NCI-H526 treated with DMSO at 0.1 percent for 48 hours (cell line): ENCODE measurements around the gene RBM5.

Experiments used
- DNase-seq: peaks from one replicate; lab custom pipeline; 2025; lab: John Stamatoyannopoulos, UW

RBM5 gene

DNA sequence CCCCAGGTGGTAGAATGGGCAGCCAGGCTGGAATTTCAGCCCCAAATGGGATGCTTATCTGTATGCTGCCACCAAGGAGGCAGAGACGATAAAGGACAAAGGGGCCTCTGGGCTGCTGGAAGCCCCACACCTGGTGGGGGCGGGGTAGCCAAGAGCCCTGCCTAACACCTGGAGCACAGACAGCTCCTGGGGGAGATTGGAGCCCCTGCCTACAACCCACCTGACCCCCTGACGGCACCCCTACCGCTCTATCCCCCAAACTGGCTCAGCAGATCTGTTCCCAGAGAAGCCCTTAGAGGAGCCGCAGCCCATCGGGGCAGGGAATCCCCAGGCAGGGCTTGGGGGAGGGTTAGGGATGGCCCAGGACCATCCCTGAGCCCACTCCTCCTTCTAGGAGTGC is 50.6 kb downstream of the RBM5 start:
- DNase-seq = no peak

DNA sequence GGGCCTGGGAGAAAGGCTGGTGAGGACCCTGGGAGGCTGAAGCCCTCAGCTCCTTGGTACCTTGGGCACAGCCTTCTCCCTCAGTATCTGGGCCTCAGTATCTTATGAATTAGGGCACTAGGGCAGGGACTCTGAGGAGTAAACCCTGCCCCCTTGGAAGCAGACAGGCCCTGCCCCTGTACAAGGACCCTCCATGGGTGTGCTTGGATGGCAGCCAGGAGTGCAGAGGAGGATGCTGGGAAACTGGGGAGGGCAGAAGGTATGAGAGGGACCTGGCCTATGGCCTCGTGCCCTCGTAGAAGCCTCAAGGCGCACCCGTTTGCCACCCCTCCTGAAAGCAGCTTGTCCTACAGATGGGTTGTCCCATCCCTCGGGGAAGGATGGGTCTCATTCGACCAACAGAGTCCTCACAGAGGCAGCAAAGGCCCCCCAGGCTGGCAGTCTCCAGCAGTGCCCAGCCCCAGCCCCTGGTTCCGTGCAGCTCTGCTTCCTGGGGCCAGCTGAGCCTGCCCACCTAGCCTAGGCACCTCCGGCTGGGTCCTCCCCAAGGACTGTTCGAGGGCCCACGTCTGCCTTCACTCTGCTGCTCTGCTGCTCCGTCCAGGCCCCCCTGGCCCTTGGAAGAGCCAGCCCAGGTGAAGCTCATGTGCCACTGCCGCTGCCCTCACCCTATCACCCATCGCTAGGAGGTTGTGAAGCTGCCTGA is 51.2 kb downstream of the RBM5 start:
- no peak for DNase-seq

DNA sequence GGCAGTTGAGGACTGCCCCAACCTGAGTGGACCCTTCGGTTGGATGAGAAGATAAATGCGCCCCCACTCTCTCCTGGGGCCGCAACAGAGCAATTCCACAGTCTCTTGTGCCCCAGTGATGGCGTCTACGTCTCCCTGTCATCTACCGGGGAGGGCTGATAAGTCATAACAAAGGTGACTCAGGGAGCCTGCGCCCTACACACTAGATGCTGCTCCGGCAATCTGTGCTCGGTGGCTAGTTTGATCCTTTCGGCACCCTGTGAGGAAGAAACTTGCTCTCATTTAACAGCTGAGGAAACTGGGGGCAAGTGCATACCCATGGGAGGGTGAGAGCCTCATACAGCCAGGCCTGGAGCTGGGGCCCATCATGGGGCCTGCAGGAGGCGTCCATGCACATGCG is 52.3 kb downstream of the RBM5 start:
- no peak for DNase-seq

DNA sequence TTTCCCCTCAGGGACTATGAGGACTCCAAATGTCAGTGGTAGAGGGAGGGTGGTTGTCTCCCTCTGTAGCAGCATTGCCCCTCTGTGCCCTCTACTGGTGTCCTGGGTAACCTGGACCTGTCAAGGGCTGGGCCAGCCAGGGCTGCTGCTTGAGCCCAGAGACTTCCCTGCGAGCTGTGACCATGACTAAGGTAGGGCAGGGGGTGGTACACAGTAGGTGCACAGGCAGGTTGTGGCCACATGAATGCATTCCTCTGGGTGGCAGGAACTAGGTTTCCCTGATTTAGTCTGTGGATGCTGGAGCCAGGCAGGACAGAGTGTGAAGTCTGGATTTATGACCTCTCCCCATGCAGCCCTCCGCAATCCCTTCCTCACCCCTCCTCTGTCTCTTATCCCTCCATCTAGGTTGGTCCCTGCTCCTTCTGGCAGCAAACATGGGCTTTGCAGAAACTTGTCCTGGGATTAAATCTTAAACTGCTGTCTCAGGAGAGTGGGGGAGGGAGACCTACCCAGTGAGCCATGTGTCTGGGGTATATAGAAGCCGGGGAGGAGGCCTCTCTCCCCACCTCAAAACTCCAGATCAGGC is 57.7 kb downstream of the RBM5 start:
- DNase-seq = no peak

DNA sequence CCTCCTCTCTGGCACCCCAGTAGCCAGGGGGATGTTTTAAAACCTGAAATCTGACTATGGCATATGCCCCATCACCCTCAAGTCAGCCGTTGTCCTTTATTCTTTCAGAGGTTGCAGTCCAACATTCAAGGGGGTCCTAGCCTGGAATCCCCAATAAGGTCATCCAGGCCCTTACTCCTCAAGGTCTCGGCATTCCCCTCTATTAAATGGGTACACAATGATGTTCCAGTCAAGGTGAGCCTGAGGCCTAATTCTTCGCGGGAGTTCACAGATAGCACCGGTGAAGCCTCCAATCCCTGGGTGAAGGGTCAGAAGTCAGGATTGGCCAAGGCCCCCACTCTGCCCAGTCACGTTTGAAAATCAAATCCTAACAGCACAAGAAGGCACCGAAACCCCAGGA is 58.3 kb downstream of the RBM5 start:
- no peak for DNase-seq

DNA sequence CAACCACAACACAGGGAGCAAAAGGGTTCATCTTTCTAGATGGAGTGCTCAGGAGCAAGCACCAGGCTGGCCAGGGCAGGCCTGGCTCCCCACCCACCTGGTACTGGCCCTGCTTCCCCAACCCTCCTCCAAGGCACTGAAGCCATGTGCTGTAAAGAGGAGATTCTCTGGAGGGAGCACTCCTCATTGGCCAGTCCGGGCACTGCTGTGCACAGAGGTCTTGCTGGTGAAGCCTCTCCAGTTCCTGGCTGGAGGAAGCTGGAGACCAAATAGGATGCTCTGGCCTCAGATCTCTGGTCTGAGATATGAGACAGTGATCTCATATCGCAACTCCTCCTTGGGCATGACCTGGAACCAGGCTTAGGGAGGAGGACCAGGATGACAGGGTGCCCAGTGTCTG is 58.7 kb downstream of the RBM5 start:
- no peak for DNase-seq

DNA sequence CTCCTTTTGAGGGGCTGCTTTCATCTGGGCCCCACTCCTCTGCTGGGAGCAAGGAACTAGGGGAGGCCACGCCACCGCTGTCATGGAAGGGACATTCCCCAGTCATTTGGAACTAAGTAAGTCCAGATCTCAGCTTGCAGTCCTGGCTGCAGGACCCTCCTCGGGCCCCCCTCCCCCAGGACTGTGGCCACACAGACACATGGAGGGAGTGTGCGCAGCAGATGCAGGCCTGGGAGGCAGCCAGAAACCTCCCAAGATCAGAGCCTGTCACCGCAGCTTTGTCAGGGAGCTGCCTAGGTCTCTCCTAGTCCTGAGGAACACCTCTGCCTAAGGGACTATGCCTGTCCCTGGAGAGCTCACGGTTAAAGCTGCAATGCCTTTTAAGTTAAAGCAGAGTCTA is 59.1 kb downstream of the RBM5 start:
- no peak for DNase-seq

DNA sequence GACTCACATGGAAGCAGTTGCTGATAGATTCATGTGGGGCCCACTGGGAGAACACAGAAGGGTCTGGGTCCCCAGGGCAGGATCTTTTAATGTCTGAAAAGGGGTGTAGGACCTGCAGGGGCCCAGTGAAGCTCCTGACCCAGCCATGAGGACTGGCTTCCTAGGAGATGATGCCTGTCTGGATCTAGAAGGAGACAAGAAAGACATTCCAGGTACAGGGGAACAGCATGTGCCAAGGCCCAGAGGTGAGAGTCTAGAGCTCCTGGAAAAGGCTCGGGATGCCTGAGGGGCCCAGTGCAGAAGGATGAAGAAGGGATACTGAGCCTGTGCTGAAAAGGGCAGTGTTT is 61.7 kb downstream of the RBM5 start:
- DNase-seq = no peak

DNA sequence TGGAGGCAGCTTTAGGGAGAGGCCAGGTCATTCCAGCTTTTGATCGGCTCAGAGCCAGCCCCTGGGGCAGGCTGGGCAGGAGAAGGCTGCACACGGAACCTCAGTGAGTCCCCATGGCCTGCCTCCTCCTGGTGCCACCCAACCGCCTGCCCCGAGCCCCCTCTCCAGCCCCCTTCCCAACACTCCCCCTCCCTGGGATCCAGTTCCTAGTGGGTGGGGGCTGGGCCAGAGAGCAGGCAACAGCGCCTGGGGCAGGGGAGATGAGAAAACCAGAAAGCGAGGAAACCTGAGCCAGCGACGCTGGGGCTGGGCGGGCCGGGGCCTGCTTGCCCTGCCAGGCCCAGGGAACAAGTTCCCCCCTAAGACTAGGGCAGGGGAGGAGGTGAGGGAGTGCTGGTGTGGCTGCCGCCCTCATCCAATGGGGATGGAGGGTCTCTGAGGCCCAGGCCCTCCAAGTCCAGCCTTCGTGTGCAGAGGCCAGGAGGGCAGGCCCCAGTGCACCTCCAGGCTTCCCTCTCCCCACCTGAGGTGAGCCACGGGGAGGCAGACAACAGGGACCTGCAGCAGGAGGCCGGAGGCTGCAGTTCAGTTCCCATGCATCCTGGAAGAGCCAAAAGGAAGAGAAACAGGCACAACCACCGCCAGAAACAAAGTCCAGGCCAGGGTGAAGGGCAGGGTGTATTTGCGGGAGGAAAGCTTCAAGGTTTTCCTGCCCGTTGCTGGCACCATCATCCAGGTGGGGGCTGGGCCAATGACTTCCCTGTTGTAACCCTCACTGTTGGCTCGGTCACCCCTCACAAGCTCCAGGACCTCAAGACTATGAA is 62.4 kb downstream of the RBM5 start:
- DNase-seq = peak; percentile 50

DNA sequence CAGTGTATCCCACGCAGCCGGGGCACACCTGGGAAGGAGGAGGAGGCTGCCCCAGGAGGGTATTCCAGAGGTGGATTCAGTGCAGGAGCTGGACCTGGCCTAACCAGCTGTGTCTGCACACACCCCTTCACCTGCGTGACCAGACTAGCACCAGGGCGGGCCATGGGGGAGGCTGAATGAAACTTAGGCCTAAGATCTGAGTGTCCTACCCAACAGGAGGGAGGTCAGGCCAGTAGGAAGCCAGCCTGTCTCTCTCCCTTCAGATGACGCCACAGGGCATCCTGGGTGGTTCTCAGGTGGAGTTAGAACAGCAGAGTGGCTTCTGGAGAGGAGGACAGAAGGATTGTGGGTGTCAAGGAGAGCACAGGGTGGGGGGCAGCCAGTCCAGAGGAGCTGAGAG is 63.0 kb downstream of the RBM5 start:
- DNase-seq = no peak

DNA sequence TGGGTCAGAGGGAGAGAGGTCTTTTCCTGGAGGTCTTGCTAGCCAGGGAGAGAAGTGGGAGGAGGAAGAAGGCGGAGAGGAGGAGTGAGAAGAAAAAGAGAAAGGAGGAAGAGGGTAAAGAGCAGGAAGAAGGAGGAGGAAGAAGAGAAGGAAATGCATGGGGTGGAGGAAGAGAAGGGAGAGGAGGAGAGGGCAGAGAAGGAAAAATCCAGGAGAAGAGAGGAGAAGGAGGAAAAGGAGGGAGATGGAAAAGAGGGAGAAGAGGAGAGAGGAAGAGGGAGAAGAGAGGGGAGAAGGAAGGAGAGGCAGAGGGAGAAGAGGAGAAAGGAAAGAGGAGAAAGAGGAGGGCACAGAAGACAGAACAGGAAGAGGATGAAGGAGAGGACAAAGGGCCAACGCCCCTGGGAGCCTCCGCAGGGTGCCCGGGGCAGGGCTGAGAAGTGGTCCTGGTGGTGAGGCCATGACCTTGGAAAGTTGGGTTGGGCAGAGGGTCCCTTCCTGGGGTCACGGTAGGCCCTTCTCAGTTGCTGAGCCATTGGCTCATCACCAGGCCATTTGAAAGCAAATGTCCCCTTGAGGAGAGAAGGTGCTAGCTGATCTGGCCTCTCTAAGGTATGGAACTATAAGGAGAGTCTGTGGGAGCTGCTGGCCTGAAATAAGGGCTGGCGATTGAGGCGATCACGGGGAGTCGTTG is 65.2 kb downstream of the RBM5 start:
- no peak for DNase-seq

DNA sequence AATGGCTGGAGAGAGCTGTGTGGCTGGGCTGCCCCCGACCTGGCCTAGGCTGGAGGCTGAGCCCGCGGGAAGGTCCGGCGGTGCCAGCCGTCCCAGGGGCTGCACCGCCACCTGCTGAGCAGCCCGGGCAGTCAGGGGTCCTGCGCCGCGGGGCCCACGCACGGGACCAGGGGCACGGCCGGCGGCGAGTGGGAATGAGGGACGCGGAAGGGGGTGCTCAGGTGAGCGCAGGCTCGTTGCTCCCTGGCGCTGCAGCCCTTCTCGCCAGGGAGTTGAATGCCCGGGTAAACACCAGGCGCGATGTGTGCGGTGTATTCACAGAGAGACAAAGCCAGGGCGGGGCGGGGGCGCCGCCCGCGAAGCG is 65.7 kb downstream of the RBM5 start:
- peak; percentile 69 for DNase-seq

DNA sequence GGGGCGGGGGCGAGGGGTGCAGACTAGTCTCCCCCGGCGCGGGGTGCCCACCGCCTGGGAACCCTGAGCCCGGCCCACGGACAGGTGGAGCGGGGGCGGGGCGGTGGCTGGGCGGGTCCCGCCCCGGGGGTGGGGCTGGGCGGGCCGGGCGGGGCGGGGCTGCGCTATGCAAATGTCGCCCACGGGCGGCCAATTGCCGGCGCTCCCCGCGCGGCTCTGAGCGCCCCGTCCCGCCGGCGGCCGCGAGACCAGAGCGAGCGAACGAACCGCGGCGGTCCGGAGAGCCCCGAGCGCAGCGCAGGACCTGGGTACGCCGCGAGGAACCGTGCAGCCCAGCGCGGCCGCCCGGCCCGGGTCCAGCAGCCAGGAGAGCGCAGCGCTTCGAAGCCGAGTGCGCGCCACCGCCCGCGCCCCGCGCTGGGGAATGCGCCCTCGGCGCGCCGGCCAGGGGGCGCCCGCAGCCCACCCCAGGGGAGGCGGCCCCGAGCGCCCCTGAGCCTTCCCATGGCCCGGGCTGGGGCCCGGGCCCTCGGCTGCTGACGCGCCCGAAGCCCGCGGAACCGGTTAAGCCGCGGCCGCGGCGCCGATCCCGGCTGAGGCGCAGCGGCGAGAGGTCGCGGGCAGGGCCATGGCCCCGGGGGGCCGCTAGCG is 66.2 kb downstream of the RBM5 start, which contains the start of gene SEMA3F:
Gene SEMA3F, plus strand, starts transcription at position 485 of the 651 bp plus-strand sequence. CDS start 4,299 bp downstream, outside the sequence.
- peak; percentile 69 for DNase-seq

DNA sequence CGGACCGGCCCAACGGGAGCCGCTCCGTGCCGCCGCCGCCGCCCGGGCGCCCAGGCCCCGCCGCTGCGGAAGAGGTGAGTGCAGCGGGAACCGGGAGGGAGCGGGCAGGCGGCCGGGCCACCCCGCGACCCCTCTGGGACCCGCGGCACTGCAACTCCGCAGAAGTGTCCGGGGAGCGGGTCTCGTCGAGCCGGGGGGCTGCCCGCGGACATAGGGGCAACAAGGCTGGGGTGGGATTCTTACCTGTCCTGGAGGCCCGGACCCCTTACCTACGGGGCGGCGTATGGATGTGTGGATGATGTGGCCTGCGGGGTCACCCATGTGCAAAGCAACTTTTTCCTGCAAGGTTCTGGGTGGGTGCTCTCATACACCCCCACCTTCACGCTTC is 66.8 kb downstream of the RBM5 start:
- no peak for DNase-seq

DNA sequence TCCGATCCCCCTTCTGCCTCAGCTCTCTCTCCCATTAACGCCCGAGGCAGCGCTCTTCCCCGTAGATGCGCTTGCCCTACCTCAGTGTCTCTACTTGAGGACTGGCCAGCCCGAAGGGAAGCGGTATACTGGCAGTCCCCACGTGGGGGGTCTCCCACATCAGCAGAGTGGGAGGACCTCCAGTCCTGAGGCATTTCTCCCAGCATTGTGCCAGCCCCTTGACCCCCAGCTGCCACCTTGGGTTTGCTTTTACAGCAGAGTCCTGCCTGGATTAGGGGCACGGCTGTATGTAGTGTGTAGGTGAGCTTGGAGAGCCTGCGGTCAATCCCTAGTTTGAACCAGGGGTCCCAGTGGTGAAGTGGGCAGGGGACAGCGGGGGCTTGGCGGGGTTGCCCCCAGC is 67.2 kb downstream of the RBM5 start:
- no peak for DNase-seq

DNA sequence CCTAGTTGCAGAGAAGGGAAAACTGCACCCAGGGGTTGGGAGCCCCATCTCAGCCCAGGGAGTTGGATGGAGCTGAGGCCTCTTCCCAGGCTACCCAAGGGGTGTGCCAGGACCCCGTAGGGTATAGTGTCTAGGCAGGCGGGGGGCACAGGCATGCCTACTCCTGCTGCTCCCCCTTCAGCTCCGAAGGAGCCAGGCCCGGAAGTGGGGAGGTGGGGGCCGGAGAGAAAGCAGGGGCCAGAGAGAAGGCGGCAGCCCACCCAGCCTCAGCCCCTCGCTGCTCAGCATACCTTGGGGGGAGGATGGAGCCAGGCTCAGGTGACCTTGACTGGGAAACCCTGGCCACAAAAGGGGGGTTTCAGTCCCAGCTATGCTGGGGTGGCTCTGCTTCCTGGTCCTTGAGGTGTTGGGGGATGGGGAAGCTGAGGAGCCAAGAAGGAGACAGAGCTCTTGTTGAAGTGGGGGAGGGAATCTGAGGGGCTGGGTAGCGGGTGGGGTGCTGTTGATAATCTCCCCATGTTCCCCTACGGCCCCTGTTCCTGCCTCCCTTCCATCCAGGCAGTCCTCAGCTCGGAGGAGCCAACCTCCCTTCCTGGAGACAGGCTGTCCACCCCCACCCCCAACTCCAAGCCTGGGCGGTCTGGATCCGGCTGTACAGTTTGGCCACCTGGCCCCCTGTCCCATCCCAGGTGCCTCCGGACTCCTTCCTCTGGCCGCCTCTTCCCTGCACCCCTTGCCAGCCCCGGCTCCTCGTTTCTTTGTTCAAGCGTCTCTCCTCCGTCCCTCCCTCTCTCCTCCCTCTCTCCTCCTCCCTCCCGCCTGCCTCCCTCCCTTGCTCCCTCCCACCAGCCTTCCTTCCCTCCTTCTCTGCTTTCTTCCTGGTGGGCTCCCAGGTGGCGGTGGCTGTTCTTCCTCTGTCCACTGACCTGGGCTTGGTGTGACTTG is 68.1 kb downstream of the RBM5 start:
- DNase-seq = no peak

DNA sequence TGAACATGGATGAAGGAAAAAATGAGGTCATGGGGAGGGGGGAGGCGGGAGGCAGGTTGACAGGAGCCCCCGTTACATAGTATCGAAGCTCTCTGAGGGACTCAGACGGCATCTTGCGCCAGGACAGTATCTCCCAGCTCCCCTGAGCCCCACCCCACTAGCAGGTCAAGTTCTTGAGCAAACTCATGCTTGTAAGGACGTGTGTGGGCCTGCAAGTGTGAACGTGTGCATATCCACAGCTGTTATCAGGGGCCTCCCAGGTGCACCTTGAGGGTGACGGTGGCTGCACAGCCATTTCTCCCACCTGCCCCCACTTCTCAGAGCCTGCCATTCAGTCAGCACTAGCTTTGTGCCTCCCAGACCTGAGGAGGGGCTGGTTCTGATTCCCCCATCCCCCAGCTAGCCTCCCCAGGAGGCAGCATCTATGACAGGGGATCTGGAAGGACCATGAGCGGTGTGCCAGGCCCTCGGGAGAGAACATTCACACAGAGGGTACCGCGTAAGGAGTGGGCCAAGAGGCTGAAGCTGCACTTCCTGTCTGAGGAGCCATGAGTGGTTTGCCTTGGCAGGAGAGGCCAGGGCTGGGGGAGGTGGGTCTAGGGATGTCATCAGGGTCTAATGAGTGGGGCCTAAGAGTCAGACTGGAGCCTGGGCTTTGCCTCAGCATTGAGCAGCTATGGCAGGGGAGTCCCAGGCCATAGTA is 69.3 kb downstream of the RBM5 start:
- DNase-seq = no peak

DNA sequence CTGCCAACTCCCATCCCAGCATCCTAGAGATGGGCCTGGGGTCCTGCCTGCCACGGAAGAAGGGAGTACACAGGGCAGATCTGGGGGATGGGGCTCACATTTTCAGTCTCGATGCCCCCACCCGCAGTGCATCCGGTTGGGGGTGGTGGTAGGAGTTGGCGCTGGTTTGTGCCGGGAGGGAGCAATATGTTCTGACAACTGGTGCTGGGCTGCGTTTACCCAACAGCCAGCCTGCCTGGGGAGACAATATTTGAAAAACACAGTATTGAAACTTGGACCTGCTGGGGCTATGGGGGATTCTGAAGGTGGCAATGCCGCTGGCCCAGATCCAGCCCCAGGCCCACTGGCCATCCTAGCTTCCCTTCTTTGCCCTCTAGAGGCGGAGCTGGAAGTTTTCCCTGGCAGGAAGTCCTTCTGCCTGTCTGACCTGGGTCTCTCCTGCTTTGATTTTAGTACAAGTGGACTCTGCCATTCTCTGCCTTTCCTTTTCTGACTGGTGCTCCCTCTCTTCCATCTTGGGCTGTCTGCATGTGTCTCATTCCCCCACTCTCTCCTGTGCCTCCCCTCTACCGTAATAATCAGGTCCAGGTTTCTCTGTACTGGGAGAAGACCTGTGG is 69.9 kb downstream of the RBM5 start:
- DNase-seq = no peak

DNA sequence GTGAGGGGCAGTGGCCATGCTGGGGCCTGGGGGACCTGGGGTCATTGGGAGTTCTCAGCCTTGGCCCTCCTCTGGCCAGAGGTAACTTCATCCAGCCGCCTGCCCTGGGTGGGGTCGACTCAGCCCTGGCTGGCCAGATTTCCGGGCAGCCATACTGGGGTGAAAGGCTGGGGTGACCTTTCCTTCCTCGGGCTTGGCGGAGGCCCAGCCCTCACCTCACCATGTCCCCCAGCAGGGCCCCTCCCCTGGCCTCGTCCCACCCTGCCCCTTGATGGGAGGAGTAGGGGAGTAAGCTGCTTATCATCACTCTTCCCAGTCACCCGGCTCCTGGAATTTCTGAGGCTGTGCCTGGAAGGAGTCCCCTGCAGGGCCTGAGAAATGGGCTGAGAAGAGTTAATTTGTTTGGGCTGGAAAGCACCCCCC is 71.9 kb downstream of the RBM5 start:
- no peak for DNase-seq

DNA sequence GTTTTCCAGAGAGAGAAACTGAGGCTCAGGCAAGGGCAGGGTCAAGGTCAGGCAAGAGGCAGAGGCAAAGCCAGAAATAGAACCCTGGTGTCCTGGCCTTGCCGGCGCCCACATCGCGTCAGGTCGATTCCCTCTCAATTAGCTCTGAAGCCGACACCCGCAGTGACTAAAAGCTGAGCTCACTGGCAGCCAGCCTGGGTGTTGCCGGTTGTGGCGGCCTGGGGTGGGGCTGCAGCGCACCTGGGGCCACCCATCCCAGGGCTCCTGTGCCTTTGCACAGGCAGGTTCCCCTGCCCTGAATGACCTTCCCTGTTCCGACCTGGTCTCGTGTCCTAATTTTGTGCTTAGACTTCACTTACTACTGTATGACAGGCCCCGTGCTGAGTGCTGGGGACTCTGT is 72.6 kb downstream of the RBM5 start:
- DNase-seq = no peak
